ENCODE measurements around the gene PRKCA. TPM values are rescaled to one million over a fixed set of nuclear protein-coding genes. Genes with fewer than 3 reads are reported as not detected.

PRKCA gene
- total and polyA plus RNA-seq, 4 donors, result 3.0 to 14.1 (median 5.4) TPM

DNA sequence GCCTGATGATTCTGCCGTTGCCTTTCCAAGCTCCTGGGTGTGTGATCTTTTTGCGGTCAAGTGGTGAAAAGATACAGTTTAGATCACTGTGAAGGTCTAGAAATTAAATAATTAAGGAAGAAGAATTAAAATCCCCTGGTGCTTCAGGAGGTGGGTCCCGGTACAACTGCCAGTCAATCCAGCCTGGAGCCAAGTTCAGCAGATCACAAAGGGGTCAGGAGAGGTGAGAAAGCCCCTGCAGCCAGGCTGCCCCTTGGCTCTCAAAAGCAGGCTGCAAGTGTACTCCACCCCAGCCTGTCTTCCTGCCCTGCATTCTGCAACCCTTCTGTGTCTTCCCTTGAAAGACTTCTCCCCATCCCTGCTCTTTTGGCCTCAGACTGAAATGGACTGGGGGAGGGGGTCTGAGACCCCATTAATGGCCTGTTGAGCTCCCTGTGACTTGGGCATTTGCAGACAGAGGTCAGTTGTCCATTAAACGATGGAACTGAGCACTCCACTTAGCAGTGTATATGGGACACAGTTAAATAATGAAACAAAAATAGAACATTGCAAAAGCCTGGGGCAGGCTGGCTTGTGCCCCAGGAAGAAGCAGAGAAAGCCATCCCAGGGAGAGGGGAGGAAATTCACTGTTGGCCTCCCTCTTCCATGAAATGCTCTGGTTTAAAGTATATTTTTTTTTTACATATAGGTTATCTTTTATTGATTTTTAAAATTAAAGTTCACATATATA, 547.6 kb downstream of the PRKCA start:
- TF ChIP-seq GABPA (IDR thresholded peaks at IDR 0.05 in 1 of 2, conservative IDR thresholded peaks at IDR 0.05 in 1 of 2) (no peak), HNF4G (IDR thresholded peaks at IDR 0.05) (no peak), RAD21 (IDR thresholded peaks at IDR 0.05) (no peak)
- TF ChIP-seq, protein P1, sequence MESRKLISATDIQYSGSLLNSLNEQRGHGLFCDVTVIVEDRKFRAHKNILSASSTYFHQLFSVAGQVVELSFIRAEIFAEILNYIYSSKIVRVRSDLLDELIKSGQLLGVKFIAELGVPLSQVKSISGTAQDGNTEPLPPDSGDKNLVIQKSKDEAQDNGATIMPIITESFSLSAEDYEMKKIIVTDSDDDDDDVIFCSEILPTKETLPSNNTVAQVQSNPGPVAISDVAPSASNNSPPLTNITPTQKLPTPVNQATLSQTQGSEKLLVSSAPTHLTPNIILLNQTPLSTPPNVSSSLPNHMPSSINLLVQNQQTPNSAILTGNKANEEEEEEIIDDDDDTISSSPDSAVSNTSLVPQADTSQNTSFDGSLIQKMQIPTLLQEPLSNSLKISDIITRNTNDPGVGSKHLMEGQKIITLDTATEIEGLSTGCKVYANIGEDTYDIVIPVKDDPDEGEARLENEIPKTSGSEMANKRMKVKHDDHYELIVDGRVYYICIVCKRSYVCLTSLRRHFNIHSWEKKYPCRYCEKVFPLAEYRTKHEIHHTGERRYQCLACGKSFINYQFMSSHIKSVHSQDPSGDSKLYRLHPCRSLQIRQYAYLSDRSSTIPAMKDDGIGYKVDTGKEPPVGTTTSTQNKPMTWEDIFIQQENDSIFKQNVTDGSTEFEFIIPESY (IDR thresholded peaks at IDR 0.05), result no peak
- DNase-seq (ENCODE audit: low spot score), result no peak
- H3K4me3 ChIP-seq (ENCODE audit: low read depth in 1 of 3, low read length in 3 of 3), result no peak overlapping the region
- H3K27ac ChIP-seq (ENCODE audit: low read depth in 1 of 2, low read length in 2 of 2), result no peak overlapping the region
- peaks cover 0 to 2% (median 0%) of the 10 kb centered on the region in 4 donors for H3K9me3 ChIP-seq (ENCODE audit: control insufficient read depth in 4 of 4, low read length in 3 of 4)
- WGBS, result 75% methylated on average over 4 of the region's 4 CpGs
- H3K27me3 ChIP-seq (ENCODE audit: control insufficient read depth in 4 of 4, insufficient read depth in 4 of 4, low read length in 3 of 4), result peaks cover 0 to 3% (median 0%) of the 10 kb centered on the region in 4 donors
- no peaks in the 10 kb centered on the region for H3K36me3 ChIP-seq (ENCODE audit: control insufficient read depth in 4 of 4, insufficient read depth in 3 of 4, low read depth in 1 of 4, low read length in 3 of 4)
- no peak overlapping the region for H3K9ac ChIP-seq (ENCODE audit: low read depth in 1 of 2, low read length in 2 of 2)
- no peaks in the 10 kb centered on the region for H3K4me1 ChIP-seq (ENCODE audit: control insufficient read depth in 4 of 4, insufficient read depth in 4 of 4, low read length in 3 of 4)

DNA sequence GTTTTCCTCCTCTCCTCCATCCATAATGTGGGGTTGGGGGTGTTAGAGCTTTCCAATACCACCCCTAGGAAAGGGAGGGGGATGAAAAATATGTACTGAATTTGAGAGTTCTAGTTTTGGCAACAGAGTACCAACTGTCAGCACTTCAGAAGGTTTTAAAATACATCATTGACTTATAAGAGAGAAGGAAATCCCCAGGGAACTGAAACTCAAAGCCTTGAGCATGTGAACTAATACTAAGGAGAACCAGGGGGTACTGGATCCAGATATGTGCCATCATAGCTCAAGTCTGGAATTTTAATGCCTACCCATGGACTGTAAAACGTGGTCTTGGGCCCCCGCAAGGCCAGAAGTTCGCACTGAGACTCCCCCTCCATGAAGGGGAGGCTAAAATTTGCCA, 548.3 kb downstream of the PRKCA start:
- peaks cover 0 to 2% (median under 1%) of the 10 kb centered on the region in 4 donors for H3K9me3 ChIP-seq (ENCODE audit: control insufficient read depth in 4 of 4, low read length in 3 of 4)

More for the DNA sequence above, 548.3 kb downstream of the PRKCA start:
- H3K4me1 ChIP-seq (ENCODE audit: control insufficient read depth in 4 of 4, insufficient read depth in 4 of 4, low read length in 3 of 4), result no peaks in the 10 kb centered on the region
- no peak overlapping the region for H3K4me3 ChIP-seq (ENCODE audit: low read depth in 1 of 3, low read length in 3 of 3)
- WGBS, result 70% methylated on average over 3 of the region's 3 CpGs
- no peaks in the 10 kb centered on the region for H3K36me3 ChIP-seq (ENCODE audit: control insufficient read depth in 4 of 4, insufficient read depth in 3 of 4, low read depth in 1 of 4, low read length in 3 of 4)
- H3K9ac ChIP-seq (ENCODE audit: low read depth in 1 of 2, low read length in 2 of 2), result no peak overlapping the region
- H3K27me3 ChIP-seq (ENCODE audit: control insufficient read depth in 4 of 4, insufficient read depth in 4 of 4, low read length in 3 of 4), result peaks cover 0 to 3% (median 0%) of the 10 kb centered on the region in 4 donors
- H3K27ac ChIP-seq (ENCODE audit: low read depth in 1 of 2, low read length in 2 of 2), result no peak overlapping the region
- TF ChIP-seq YY1 (IDR thresholded peaks at IDR 0.05) (no peak), JUND (IDR thresholded peaks at IDR 0.05) (no peak), SP1 (IDR thresholded peaks at IDR 0.05) (no peak), HNF4A (conservative IDR thresholded peaks at IDR 0.05) (no peak), RAD21 (IDR thresholded peaks at IDR 0.05) (no peak), EGR1 (IDR thresholded peaks at IDR 0.05; ENCODE audit: low read depth in 2 of 2) (no peak), FOXA1 (IDR thresholded peaks at IDR 0.05) (no peak), RXRA (IDR thresholded peaks at IDR 0.05) (no peak), NR2F2 (IDR thresholded peaks at IDR 0.05) (no peak), FOXA2 (IDR thresholded peaks at IDR 0.05) (no peak), GABPA (IDR thresholded peaks at IDR 0.05 in 1 of 2, conservative IDR thresholded peaks at IDR 0.05 in 1 of 2) (no peak), TAF1 (conservative IDR thresholded peaks at IDR 0.05) (no peak), HNF4G (IDR thresholded peaks at IDR 0.05) (no peak)
- TF ChIP-seq, protein P2, sequence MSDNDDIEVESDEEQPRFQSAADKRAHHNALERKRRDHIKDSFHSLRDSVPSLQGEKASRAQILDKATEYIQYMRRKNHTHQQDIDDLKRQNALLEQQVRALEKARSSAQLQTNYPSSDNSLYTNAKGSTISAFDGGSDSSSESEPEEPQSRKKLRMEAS (IDR thresholded peaks at IDR 0.05), result no peak
- TF ChIP-seq, protein P3, sequence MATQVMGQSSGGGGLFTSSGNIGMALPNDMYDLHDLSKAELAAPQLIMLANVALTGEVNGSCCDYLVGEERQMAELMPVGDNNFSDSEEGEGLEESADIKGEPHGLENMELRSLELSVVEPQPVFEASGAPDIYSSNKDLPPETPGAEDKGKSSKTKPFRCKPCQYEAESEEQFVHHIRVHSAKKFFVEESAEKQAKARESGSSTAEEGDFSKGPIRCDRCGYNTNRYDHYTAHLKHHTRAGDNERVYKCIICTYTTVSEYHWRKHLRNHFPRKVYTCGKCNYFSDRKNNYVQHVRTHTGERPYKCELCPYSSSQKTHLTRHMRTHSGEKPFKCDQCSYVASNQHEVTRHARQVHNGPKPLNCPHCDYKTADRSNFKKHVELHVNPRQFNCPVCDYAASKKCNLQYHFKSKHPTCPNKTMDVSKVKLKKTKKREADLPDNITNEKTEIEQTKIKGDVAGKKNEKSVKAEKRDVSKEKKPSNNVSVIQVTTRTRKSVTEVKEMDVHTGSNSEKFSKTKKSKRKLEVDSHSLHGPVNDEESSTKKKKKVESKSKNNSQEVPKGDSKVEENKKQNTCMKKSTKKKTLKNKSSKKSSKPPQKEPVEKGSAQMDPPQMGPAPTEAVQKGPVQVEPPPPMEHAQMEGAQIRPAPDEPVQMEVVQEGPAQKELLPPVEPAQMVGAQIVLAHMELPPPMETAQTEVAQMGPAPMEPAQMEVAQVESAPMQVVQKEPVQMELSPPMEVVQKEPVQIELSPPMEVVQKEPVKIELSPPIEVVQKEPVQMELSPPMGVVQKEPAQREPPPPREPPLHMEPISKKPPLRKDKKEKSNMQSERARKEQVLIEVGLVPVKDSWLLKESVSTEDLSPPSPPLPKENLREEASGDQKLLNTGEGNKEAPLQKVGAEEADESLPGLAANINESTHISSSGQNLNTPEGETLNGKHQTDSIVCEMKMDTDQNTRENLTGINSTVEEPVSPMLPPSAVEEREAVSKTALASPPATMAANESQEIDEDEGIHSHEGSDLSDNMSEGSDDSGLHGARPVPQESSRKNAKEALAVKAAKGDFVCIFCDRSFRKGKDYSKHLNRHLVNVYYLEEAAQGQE (IDR thresholded peaks at IDR 0.05), result no peak
- TF ChIP-seq, protein P4, sequence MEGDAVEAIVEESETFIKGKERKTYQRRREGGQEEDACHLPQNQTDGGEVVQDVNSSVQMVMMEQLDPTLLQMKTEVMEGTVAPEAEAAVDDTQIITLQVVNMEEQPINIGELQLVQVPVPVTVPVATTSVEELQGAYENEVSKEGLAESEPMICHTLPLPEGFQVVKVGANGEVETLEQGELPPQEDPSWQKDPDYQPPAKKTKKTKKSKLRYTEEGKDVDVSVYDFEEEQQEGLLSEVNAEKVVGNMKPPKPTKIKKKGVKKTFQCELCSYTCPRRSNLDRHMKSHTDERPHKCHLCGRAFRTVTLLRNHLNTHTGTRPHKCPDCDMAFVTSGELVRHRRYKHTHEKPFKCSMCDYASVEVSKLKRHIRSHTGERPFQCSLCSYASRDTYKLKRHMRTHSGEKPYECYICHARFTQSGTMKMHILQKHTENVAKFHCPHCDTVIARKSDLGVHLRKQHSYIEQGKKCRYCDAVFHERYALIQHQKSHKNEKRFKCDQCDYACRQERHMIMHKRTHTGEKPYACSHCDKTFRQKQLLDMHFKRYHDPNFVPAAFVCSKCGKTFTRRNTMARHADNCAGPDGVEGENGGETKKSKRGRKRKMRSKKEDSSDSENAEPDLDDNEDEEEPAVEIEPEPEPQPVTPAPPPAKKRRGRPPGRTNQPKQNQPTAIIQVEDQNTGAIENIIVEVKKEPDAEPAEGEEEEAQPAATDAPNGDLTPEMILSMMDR (IDR thresholded peaks at IDR 0.05; ENCODE audit: low read depth, low read length, missing input control), result no peak
- TF ChIP-seq, protein P5, sequence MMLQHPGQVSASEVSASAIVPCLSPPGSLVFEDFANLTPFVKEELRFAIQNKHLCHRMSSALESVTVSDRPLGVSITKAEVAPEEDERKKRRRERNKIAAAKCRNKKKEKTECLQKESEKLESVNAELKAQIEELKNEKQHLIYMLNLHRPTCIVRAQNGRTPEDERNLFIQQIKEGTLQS (IDR thresholded peaks at IDR 0.05), result no peak
- TF ChIP-seq, protein P1 (IDR thresholded peaks at IDR 0.05), result no peak
- DNase-seq (ENCODE audit: low spot score), result no peak

All from liver (tissue), 9 donors.